SK-N-SH (cell line): ENCODE results near the gene ALDH1L2. TPM values are rescaled to one million over a fixed set of nuclear protein-coding genes. Genes with fewer than 3 reads are reported as not detected.

Experiments
- CTCF ChIA-PET: fragments of 300-600, 350-600 bp; formaldehyde crosslinking; extraction: SDS; loops from one replicate; lab custom pipeline; 2021; lab: Yijun Ruan, JAX
- POLR2A ChIA-PET: fragments of 350-600 bp; sonication (Branson Sonifier 250); formaldehyde crosslinking; extraction: SDS; loops from one replicate; lab custom pipeline; 2020; ENCODE audit warnings: antibody characterized with exemption, inconsistent platforms; lab: Yijun Ruan, JAX
- DNase-seq: peaks from one replicate; pipeline ENCODE4 v3.0.0; 2012
- H2AFZ ChIP-seq: fragments of 200-600 bp; sonication (generic); 2 replicates; pipeline ENCODE4 v1.8.1; 2016; ENCODE audit warnings: antibody characterized with exemption, mild to moderate bottlenecking, low read depth
- H3F3A ChIP-seq: fragments of 200-600 bp; sonication (generic); replicated peaks from 2 replicates; pipeline ENCODE3; 2016; ENCODE audit warnings: antibody characterized with exemption, mild to moderate bottlenecking; ENCODE audit not compliant: insufficient read depth
- H3K27ac ChIP-seq, 2 experiments: fragments of 200-500 bp in 1 of 2; fragments of 200-600 bp in 1 of 2; sonication (Bioruptor generic) in 1 of 2; sonication (generic), shearing (Covaris generic) in 1 of 2; 2 replicates each; pipeline versions ENCODE4 v1.5.1 to v1.6.1; 2014 to 2016; ENCODE audit warnings: low read depth in 2 of 2, inconsistent platforms in 1 of 2, low read length in 1 of 2, mild to moderate bottlenecking in 1 of 2, mixed read lengths in 1 of 2
- H3K27me3 ChIP-seq: fragments of 200-600 bp; sonication (generic), shearing (Covaris generic); 2 replicates; pipeline ENCODE4 v1.6.1; 2016; ENCODE audit warnings: mixed run types; ENCODE audit not compliant: insufficient read depth
- H3K36me3 ChIP-seq, 2 experiments: fragments of 200-500 bp in 1 of 2; fragments of 200-600 bp in 1 of 2; sonication (Bioruptor generic) in 1 of 2; sonication (generic) in 1 of 2; replicated peaks in 1 of 2; 2 replicates each; pipeline versions ENCODE3 to v1.5.1; 2014 to 2016; ENCODE audit warnings: low read length in 1 of 2, mild to moderate bottlenecking in 1 of 2; ENCODE audit not compliant: insufficient read depth in 2 of 2, control insufficient read depth in 1 of 2
- H3K4me1 ChIP-seq, 2 experiments: fragments of 200-500 bp in 1 of 2; fragments of 200-600 bp in 1 of 2; sonication (Bioruptor generic) in 1 of 2; sonication (generic), shearing (Covaris generic) in 1 of 2; 2 replicates each; pipeline versions ENCODE4 v1.5.1 to v1.6.1; 2014 to 2016; ENCODE audit warnings: low read depth in 1 of 2, low read length in 1 of 2, mixed run types in 1 of 2; ENCODE audit not compliant: insufficient read depth in 2 of 2, control insufficient read depth in 1 of 2
- H3K4me2 ChIP-seq: fragments of 200-600 bp; sonication (generic), shearing (Covaris generic); 2 replicates; pipeline ENCODE4 v1.6.1; 2017; ENCODE audit warnings: mixed run types
- H3K4me3 ChIP-seq, 2 experiments: fragments of 200-500 bp in 1 of 2; fragments of 200-600 bp in 1 of 2; sonication (Bioruptor generic) in 1 of 2; sonication (generic), shearing (Covaris generic) in 1 of 2; 2 replicates each; pipeline versions ENCODE4 v1.5.1 to v1.8.1; 2014 to 2016; ENCODE audit warnings: low read depth in 2 of 2, inconsistent platforms in 1 of 2, low read length in 1 of 2, mild to moderate bottlenecking in 1 of 2, mixed read lengths in 1 of 2, moderate library complexity in 1 of 2
- H3K79me2 ChIP-seq: fragments of 200-600 bp; sonication (generic); 2 replicates; pipeline ENCODE4 v1.8.1; 2017; ENCODE audit warnings: mild to moderate bottlenecking; ENCODE audit not compliant: insufficient read depth
- H3K9ac ChIP-seq: fragments of 200-600 bp; sonication (generic); 2 replicates; pipeline ENCODE4 v1.6.1; 2017; ENCODE audit warnings: mixed run types
- H3K9me2 ChIP-seq: fragments of 200-600 bp; sonication (generic); 2 replicates; pipeline ENCODE4 v1.6.1; 2017; ENCODE audit warnings: mixed run types
- H3K9me3 ChIP-seq: fragments of 200-600 bp; sonication (generic); 2 replicates; pipeline ENCODE4 v1.6.1; 2017; ENCODE audit warnings: mixed run types, mild to moderate bottlenecking, moderate library complexity
- H4K20me1 ChIP-seq: fragments of 200-600 bp; sonication (generic); 2 replicates; pipeline ENCODE4 v1.6.1; 2017; ENCODE audit warnings: mild to moderate bottlenecking, mixed run types; ENCODE audit not compliant: insufficient read depth
- CHD2 ChIP-seq: fragments of 150-350 bp; IDR thresholded peaks from 2 replicates; pipeline ENCODE4 v1.6.1; 2018; ENCODE audit warnings: low read length; ENCODE audit not compliant: partially characterized antibody
- EZH2phosphoT487 ChIP-seq: fragments of 200-600 bp; sonication (generic); IDR thresholded peaks from 2 replicates; pipeline ENCODE4 v1.6.1; 2017; ENCODE audit warnings: low read depth, mixed run types, mild to moderate bottlenecking, antibody characterized with exemption, moderate library complexity, borderline replicate concordance
- FOXM1 ChIP-seq: IDR thresholded peaks from 2 replicates; pipeline ENCODE4 v1.4.0; 2012; ENCODE audit warnings: low read depth, mild to moderate bottlenecking
- GATA2 ChIP-seq: sonication (generic); formaldehyde crosslinking; IDR thresholded peaks from 2 replicates; pipeline ENCODE4 v1.5.0; 2020; ENCODE audit warnings: mild to moderate bottlenecking, missing genetic modification reagents
- MEF2A ChIP-seq: IDR thresholded peaks from 2 replicates; pipeline ENCODE4 v1.4.0; 2012; ENCODE audit warnings: low read depth, borderline replicate concordance
- NFIC ChIP-seq: IDR thresholded peaks from 2 replicates; pipeline ENCODE4 v1.4.0; 2012; ENCODE audit warnings: borderline replicate concordance
- NRF1 ChIP-seq: IDR thresholded peaks from 2 replicates; pipeline ENCODE4 v1.6.1; 2012; ENCODE audit warnings: low read depth, mild to moderate bottlenecking, low read length
- POLR2AphosphoS5 ChIP-seq: IDR thresholded peaks from 2 replicates; pipeline ENCODE4 v1.6.1; 2012; ENCODE audit warnings: low read depth, low read length
- RAD21 ChIP-seq: IDR thresholded peaks from 2 replicates; pipeline ENCODE4 v1.6.1; 2012; ENCODE audit warnings: mild to moderate bottlenecking, low read length
- SMC3 ChIP-seq: IDR thresholded peaks from 2 replicates; pipeline ENCODE4 v1.6.1; 2012; ENCODE audit warnings: low read depth, low read length, improper control_type of control experiment
- WGBS: methylation state at CpG from one replicate; pipeline ENCODE4 v1.1.6; 2017; ENCODE audit warnings: low lambda C conversion rate; 5-methylcytosine and 5-hydroxymethylcytosine counted together
- polyA plus RNA-seq, 3 experiments: library from polyadenylated mRNA; depleted of rRNA; stranded (reverse); fragments of >200 nt; gene quantifications; 2 replicates each; pipeline ENCODE4 v1.2.3, GENCODE V29; 2012
- TF ChIP-seq, protein P1 (sequence below): IDR thresholded peaks from 2 replicates; pipeline ENCODE4 v1.4.0; 2012; ENCODE audit warnings: low read depth
- TF ChIP-seq, protein P2 (sequence below): IDR thresholded peaks from 2 replicates; pipeline ENCODE4 v1.6.1; 2012; ENCODE audit warnings: mild to moderate bottlenecking, low read depth, low read length, moderate library complexity
- TF ChIP-seq, protein P3 (sequence below): fragments of 200-600 bp; sonication (generic); IDR thresholded peaks from 2 replicates; pipeline ENCODE4 v1.6.1; 2017; ENCODE audit warnings: antibody characterized with exemption, mild to moderate bottlenecking, moderate library complexity

Gene ALDH1L2
- polyA plus RNA-seq, 1 of the 3 experiments (the other 2 are of a cell fraction), result 1.9 TPM

DNA sequence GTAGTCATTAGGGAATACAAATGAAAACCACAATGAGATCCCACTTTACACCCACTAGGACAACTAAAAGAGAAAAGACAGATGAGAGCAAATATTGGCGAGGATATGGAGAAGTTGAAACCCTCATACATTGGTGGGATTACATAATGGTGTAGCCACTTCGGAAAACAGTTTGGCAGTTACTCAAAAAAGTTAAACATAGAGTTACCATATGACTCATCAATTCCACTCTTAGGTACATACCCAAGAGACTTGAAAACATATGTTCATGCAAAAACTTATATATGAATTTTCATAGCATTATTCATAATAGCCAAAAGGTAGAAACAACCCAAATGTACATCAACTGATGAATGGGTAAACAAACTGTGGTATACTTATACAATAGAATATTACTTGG, 27.1 kb downstream of the ALDH1L2 start:
- no peak overlapping the region for H3K9ac ChIP-seq
- H3K79me2 ChIP-seq, result no peaks in the 10 kb centered on the region
- TF ChIP-seq, protein P1, sequence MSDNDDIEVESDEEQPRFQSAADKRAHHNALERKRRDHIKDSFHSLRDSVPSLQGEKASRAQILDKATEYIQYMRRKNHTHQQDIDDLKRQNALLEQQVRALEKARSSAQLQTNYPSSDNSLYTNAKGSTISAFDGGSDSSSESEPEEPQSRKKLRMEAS, result no peak
- no peak for TF ChIP-seq MEF2A
- no peak for TF ChIP-seq EZH2phosphoT487
- no peak for TF ChIP-seq RAD21
- TF ChIP-seq NRF1, result no peak
- TF ChIP-seq FOXM1, result no peak
- no peak for TF ChIP-seq POLR2AphosphoS5
- no peak for TF ChIP-seq GATA2 (CRISPR knock-in tag)
- TF ChIP-seq, protein P2, sequence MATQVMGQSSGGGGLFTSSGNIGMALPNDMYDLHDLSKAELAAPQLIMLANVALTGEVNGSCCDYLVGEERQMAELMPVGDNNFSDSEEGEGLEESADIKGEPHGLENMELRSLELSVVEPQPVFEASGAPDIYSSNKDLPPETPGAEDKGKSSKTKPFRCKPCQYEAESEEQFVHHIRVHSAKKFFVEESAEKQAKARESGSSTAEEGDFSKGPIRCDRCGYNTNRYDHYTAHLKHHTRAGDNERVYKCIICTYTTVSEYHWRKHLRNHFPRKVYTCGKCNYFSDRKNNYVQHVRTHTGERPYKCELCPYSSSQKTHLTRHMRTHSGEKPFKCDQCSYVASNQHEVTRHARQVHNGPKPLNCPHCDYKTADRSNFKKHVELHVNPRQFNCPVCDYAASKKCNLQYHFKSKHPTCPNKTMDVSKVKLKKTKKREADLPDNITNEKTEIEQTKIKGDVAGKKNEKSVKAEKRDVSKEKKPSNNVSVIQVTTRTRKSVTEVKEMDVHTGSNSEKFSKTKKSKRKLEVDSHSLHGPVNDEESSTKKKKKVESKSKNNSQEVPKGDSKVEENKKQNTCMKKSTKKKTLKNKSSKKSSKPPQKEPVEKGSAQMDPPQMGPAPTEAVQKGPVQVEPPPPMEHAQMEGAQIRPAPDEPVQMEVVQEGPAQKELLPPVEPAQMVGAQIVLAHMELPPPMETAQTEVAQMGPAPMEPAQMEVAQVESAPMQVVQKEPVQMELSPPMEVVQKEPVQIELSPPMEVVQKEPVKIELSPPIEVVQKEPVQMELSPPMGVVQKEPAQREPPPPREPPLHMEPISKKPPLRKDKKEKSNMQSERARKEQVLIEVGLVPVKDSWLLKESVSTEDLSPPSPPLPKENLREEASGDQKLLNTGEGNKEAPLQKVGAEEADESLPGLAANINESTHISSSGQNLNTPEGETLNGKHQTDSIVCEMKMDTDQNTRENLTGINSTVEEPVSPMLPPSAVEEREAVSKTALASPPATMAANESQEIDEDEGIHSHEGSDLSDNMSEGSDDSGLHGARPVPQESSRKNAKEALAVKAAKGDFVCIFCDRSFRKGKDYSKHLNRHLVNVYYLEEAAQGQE, result no peak
- 84% methylated on average over 2 of the region's 2 CpGs for WGBS
- no peak overlapping the region for H3K4me3 ChIP-seq
- no peak for DNase-seq
- peaks cover 4 to 32% of the 10 kb centered on the region in 2 experiments for H3K36me3 ChIP-seq
- no peaks in the 10 kb centered on the region; a peak in 1 of 4 replicates for H3K4me1 ChIP-seq
- H3K9me2 ChIP-seq, result no peaks in the 10 kb centered on the region
- H3K27me3 ChIP-seq, result no peaks in the 10 kb centered on the region
- H3K9me3 ChIP-seq, result peaks cover 21% of the 10 kb centered on the region; the same call in 1 of the 2 replicates
- ChIA-PET CTCF (interaction anchor here (5.0 kb wide), 1 partner anchor 675 kb away, joined by 34 read pairs; no protein-coding TSS in a partner anchor), POLR2A (no interaction called here)
- no peaks in the 10 kb centered on the region for H4K20me1 ChIP-seq
- no peak overlapping the region for H2AFZ ChIP-seq
- no peak overlapping the region for H3K27ac ChIP-seq
- H3F3A ChIP-seq, result no peaks in the 10 kb centered on the region
- H3K4me2 ChIP-seq, result no peak overlapping the region

DNA sequence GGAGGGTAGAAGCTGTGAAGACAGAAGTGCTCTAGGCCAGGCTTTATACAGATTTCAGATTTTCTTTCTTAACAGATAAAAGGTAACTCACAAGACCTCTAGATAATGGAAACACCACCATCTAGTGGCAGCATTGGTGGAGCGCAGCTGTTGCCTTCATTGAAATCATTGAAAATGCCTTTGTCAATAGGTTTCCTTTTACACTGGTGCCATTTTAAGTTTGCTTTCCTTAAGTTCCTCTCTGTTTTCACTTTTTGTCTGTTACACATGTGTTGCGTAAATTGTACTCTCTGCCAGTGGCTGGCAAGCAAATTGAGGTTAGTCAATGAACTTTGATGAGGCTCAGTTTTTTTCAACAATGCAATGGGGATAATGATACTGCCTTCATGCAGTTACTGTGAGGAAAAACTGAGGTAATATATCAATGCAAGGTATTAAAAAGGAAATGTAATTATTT, 31.1 kb downstream of the ALDH1L2 start:
- no peak overlapping the region; a peak in 1 of 4 replicates for H3K4me3 ChIP-seq
- no peak overlapping the region for H3K27ac ChIP-seq
- no peaks in the 10 kb centered on the region for H3K27me3 ChIP-seq
- H3F3A ChIP-seq, result no peaks in the 10 kb centered on the region
- H3K4me2 ChIP-seq, result no peak overlapping the region
- CTCF ChIA-PET, result interaction anchor here (0.6 to 5.0 kb wide), 34 partner anchors 9 to 887 kb away, joined by 3 to 34 read pairs (median 4); no protein-coding TSS in a partner anchor
- WGBS, result 1% methylated on average over 2 of the region's 2 CpGs
- POLR2A ChIA-PET, result no interaction called here
- no peaks in the 10 kb centered on the region; a peak in 1 of 4 replicates for H3K4me1 ChIP-seq
- peak; percentile 6 for TF ChIP-seq CHD2
- no peak for TF ChIP-seq EZH2phosphoT487
- 0 out of 2 replicates have a peak, but pooled peaks have one; percentile 10 for TF ChIP-seq GATA2 (CRISPR knock-in tag)
- TF ChIP-seq NFIC, result no peak
- TF ChIP-seq, protein P3, sequence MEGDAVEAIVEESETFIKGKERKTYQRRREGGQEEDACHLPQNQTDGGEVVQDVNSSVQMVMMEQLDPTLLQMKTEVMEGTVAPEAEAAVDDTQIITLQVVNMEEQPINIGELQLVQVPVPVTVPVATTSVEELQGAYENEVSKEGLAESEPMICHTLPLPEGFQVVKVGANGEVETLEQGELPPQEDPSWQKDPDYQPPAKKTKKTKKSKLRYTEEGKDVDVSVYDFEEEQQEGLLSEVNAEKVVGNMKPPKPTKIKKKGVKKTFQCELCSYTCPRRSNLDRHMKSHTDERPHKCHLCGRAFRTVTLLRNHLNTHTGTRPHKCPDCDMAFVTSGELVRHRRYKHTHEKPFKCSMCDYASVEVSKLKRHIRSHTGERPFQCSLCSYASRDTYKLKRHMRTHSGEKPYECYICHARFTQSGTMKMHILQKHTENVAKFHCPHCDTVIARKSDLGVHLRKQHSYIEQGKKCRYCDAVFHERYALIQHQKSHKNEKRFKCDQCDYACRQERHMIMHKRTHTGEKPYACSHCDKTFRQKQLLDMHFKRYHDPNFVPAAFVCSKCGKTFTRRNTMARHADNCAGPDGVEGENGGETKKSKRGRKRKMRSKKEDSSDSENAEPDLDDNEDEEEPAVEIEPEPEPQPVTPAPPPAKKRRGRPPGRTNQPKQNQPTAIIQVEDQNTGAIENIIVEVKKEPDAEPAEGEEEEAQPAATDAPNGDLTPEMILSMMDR, result peak; percentile 94
- TF ChIP-seq SMC3, result peak; percentile 87
- peak; percentile 95 for TF ChIP-seq RAD21
- no peaks in the 10 kb centered on the region for H3K9me2 ChIP-seq
- H4K20me1 ChIP-seq, result no peaks in the 10 kb centered on the region
- no peaks in the 10 kb centered on the region for H3K79me2 ChIP-seq
- H3K9ac ChIP-seq, result no peak overlapping the region
- peak; percentile 55 for DNase-seq
- H3K9me3 ChIP-seq, result peaks cover 21% of the 10 kb centered on the region; the same call in 1 of the 2 replicates
- peaks cover 4 to 23% of the 10 kb centered on the region in 2 experiments for H3K36me3 ChIP-seq
- no peak overlapping the region for H2AFZ ChIP-seq
